Hematopoietic multipotent progenitor cell treated with erythropoietin and hydrocortisone succinate and interleukin-3 and kit ligand, for 8 days (in vitro differentiated cells): ENCODE data around the gene EPN2.

Source experiments
- DNase-seq: peaks from one replicate; pipeline ENCODE4 v3.0.0-alpha.2; 2015

EPN2 gene

DNA sequence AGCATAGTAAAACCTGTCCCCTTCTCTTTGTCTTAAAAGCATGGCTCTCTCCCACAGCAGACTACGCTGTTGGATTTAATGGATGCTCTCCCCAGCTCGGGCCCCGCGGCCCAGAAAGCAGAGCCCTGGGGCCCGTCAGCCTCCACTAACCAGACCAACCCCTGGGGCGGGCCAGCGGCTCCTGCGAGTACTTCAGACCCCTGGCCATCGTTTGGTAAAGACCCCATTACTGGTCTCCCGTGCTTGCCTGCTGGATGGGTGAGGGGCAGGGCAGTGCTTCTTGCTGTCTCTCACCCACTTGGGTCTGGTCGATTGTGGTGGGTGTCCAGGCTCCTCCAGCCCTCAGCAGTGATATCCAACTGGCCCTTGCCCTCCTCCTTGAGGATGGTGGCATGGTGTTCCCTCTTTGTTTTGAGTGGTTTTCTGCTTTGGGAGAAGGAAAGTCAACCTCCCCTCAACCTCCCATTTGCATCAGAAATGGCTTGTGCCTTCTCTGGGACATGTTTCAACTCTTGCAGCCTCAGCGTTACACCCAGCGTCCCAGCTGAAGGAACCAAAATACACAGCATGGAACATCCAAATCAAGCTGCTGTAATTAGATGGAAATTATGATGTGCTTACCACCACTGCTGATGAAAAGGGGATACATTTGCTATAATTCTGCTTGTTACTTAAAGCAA lies 76.0 kb downstream of the EPN2 start:
- DNase-seq, result no peak

DNA sequence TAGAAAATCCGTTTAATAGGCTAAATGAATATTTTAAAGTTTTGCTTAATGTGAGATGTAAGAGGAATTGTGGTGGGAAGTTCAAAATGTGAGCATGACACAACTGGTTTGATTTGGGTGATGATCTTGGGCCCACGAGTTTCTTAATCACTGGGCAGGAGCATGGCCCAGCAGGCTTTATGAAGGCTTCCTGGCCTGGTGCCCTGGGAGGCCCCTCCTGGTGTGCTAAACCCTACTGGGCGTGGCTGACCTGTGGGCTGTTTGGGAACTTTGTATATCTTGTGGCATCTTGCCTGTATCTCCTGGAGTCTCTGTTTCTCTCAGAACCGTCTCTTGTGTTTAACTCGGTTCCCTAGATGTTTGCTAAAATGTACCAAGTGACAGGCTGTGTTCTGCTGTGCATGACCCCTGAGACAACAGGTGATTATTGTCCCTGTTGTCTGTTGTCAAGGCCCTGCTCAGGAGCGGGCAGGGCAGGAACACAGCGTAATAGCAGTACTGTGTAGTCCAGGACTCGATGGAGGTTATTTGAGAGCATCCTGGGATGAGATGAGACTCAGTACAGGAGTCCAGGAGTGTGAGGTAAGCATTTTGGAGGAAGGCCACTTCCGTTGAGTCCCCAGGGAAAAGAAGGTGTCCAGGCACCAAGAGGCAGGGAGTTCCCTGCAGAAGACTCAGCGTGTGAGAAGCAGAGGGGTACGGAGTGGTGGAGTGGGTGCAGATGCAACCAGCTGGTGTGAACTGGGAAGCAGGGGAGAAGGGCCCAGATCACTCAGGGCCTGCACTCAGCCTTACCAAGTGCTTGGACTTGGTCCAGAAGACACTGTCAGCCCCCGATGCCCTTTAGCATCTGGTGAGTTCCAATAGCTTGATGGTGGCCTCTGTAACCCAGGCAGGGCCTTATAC lies 76.8 kb downstream of the EPN2 start:
- no peak for DNase-seq

DNA sequence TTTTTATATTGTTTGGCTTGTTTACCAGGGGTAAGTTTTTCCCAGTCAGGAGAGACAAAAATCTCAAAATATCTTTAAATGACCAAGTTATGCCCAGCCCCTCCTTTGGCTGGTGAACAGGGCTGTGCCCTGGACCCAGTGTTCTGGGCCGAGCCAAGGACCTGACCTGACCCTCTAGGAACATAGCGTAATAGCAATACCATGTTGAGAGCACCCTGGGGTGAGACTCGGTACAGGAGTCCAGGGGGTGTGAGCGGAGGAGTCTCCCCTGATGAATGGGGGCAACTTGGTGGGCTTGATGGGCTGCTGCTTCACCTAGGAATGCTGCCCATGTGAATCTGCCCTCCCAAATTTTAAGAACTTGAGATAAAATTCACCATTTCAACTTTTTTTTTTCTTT lies 77.9 kb downstream of the EPN2 start:
- no peak for DNase-seq

DNA sequence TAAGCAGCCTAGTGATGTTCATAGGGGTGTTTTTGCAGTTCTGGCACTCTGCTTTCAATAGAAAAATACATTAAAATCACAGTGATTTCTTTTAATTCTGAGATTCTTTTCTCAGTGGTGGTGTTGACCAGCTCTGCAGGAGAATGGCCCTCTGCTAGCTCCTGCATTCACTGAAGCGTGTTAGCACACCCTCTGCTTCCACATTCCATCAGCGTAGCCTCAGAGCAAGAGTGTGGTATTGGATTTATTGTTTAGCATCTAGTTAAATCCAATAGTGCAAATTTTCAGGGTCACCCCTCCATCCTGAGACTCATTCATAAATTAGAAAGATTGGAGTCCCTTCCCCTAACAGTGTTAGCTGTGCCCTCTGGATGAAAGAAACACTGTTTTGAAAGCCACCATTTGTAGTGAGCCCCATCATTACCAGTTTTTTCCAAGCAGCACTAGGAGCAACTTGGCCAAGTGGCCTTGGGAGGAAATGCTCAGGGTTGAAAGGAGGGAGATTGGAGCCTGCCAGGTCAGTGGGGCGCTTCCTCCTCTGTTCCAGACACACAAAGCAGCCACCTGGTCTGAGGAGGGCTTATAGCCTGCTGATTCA lies 79.7 kb downstream of the EPN2 start:
- no peak for DNase-seq

DNA sequence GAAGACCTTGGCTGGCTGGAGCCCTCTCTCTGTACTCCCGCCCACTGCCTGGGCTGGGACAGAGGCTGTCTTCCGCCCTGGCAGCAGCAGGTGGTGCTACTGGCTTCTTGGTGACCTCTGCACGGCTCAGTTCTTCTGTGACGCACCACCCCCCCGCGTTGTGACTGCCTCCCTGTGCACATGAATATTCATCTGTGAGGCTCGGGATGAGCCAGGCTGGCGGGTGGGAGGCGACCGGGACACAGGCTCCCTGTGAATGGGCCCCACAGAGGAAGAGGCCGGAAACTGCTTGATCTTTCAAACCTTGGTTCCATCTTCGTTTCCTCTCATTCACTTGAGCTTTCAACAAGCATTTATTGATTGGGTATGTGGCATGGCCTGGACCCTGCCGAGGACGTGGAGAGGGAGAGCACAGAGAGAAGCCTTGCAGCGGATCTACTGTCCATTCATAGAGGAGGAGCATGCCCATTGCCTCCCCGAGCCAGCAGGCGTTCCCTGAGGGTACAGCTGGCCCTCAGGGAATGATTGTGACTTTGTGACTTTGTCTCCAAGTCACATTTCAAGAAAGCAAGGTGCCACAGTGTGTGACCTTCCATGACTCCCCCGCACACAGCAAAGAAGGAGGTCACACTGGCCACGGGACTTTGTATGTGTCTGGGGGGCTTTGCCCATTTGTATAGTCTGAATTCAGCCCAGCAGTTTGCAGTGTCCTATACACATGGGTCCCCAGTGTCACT lies 80.4 kb downstream of the EPN2 start:
- no peak for DNase-seq

DNA sequence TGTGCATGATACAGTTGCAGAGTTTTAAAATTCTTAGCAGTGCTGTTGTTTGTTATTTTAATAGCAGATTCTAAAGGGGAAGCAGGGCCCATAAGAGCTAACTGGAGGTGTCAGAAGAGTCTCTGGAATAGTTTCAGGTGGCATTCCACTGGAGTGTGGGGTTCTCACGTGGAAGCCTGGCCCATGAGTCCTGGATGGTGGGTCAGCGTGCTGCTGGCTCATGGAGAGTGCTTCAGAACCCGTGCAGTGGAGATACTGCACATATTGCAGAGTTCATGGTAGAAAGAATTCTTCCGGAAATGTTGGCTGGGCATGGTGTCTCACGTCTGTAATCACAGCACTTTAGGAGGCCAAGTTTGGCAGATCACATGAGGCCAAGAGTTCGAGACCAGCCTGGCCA lies 81.4 kb downstream of the EPN2 start:
- DNase-seq, result no peak

DNA sequence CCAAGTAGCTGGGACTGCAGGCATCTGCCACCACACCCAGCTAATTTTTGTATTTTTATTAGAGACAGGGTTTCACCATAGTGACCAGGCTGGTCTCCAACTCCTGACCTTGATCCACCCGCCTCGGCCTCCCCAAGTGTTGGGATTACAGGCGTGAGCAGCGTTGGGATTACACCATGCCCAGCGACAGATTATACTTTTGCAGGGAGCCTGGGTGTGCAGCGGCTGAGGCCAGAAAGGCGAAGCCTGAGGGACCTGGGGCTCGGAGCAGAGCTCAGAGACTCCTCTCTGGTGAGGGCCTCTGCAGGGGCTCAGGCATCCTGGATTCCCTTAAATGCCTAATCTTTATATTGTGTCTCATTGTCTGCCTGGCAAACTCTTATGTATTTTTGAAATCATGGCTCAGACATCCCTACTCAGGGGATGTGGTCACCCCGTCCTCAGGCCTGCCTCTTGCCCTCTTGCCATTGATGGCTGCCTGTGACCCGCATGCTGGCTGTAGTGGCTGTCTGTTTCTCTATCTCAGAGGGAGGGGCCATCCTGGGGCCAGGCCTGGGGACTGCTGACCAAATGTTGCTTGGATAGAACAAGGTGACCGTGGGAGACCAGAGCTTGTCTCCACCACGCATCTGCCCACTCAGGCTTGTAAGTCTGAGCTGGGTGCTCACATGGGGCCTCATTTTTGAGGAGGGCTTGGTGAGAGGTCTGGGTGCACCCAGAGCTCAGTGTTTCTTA lies 82.8 kb downstream of the EPN2 start:
- no peak for DNase-seq

DNA sequence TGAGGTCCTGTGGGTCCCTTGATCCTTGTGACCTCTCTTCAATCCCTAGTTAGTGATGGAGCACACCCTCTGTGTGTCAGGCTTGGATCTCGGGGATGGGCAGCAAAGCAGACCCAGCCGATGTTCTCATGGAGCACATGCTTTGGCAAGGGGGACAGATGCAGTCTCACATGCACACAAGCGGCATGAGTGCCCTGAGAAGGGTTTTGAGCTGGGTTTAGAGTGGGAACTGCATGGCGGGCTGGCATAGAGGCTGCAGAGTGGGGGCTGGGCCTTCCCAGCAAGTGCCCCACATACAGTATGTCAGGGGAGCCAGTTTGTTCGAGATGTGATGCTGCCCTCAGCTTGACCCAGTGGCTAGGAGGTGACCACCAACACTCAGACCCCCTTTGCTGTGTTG lies 83.7 kb downstream of the EPN2 start:
- DNase-seq, result no peak

DNA sequence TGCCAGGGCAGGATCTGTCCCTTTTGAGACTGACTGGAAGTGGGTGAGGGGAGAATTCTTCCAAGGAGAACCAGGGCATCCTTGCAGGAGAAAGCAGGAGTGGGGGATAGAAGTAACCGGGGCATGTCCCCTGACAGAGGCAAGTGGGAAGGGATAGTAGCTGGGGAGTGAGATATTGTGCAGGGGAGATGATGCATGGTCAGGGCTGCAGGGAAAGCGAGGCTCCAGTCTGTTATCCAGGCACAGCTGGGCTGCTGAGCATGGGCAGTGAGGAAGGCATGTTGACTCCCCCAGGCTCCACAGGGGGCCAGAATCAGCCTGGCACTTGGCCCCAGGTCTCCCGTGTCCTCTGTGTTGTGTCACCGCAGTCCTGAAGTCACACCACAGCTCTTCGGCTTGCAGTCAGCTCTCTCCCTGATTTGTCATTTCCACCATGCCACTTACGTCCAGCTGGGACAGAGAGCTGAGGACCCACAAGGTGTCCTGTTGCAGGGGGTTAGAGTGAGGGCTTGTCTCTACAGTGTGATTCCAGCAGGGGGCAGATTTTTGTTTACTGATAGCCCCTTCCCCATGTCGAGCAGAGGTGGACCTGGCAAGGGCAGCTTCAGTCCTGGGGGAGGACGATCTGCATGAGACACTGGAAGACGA lies 84.4 kb downstream of the EPN2 start:
- no peak for DNase-seq

DNA sequence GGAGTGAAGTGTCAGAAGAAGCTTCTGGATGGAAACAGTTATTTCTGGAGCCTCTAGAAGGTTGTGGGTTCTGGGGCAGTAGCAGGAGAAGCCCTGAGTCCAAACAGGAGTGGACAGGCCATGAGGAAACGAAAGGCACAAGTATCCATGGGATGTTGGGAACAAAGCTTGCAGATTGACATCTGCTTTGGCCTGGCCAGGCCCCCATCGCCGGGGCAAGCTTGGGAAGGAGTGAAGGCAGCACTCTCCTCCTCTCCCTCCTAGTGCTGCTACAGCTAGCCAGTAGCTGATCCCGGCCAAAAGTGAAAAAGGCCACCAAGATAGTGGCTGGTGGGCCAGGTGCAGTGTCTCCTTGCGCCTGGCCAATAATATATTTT lies 85.0 kb downstream of the EPN2 start:
- DNase-seq, result no peak

DNA sequence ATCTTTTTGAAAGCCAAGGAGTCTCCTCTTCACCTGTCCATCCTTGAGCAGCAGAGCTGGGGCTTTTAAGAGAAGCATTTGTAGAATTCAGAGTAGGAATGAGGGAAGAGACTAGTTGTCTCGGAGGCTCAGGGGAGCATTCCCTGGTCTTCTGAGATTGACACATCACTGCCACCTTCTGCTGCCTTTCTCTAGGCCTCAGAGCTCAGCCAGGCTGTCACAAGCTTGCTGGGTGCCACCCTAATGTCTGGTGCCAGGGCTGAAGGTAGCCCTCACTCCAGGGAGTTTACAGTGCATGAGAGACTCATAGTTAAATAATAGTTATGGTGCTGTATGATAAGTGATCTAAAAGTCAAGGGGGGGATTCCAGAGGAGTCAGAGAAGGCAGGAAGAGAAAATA lies 85.7 kb downstream of the EPN2 start:
- DNase-seq, result no peak

DNA sequence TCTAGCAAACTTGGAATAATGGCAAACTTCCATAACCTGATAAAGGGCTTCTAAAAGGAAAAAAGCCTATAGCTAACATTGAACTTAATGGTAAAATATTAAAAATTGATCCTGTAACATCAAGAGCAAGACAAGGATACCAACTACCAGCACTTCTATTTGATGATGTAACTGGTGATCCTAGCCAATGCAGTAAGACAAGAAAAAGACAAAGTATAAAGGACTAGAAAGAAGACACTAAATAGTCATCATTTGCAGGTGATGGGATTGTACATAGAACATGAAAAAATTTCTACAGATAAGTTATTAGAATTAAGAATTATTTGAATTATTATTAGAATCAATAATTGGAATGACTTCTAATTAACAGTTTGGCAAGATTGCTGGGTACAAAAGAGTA lies 88.4 kb downstream of the EPN2 start:
- no peak for DNase-seq

DNA sequence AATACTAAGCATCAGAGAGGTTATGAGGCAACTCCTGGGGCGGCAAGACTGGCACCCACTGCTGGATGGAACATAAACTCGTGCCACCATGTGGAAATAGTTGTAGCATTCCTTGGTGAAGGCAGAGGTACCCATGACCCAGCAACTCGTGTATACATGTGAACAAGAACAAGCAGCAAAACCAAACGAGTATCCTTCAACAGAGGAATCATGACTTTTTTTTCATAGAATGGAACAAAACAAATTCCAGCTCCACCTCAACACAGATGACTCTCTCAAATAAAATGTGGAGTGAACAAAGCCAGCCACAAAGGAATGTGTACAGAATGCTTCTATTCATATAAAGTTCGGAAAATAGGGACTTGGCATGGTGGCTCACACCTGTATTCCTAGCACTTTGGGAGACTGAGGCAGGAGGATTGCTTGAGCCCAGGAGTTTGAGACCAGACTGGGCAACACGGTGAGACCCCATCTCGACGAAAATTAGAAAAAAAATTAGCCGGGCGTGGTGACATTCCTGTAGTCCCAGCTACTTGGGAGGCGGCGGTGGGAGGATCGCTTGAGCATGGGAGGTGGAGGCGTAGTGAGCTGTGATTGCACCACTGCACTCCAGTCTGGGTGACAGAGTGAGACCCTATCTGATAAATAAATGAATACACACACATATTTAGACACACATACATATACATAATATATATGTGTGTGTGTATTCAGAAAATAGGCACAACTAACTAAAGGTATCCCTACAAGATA lies 90.0 kb downstream of the EPN2 start:
- no peak for DNase-seq

DNA sequence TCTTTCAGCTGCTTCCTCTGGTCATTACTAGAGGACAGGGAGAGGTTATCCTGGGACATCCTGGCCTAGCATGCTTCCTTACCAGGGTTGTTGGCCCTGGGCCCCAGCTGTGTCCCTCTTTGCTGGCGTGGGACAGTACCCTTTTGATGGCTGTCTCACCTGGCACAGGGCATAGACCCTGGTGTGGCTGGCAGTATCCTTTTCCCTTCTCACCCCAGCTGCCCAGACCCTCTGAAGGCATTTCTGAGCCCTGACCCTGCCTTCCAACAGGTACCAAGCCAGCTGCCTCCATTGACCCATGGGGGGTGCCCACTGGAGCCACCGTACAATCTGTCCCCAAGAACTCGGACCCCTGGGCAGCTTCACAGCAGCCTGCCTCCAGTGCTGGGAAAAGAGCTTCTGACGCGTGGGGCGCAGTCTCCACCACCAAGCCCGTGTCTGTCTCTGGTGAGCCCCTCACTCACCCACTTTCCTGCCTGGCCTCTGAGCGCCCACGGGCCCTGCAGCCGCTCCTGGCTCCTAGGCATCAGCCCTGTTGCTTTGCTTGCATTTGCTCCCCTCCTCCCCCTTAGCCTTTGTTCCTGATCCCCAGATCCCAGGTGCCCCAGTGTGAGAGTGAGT lies 91.4 kb downstream of the EPN2 start:
- DNase-seq, result no peak

DNA sequence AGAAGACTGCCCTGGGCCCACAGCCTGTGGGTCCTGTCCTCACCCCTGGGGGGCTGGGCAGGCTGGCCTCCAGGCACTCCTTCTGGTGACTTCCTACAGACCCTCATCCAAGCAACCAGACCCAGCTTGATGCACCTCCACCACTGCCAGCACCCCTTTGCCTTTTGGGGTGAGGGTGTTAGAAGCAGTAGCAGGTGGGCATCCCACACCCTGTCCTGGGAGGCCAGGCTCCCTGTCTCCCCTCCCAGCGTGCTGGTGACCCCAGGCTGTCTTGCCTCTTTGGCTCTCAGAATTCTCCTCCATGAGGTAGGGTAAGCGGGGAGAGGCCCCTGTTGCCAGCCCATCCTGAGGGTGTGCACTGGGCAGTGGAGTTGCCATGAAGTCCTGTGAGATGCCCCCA lies 92.0 kb downstream of the EPN2 start:
- no peak for DNase-seq

DNA sequence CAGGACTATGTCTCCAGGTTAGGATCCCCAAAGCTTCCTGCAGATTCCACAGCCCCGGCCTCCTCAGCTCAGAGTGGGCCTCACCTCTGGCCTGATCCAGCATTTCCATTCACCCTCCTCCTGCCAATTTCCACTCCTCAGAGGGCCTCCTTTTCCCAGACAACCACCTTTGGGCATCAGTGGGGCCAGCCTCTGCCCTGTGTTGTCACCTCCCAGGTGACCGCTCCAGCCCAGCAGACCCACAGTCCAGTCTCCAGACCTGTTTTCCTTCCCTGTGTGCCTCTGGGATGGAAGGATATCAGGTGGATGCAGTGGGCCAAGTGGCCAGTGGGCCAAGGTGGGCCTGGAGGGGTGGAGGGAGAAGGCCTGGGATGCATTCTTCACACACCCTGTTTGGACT lies 92.7 kb downstream of the EPN2 start:
- DNase-seq, result no peak

DNA sequence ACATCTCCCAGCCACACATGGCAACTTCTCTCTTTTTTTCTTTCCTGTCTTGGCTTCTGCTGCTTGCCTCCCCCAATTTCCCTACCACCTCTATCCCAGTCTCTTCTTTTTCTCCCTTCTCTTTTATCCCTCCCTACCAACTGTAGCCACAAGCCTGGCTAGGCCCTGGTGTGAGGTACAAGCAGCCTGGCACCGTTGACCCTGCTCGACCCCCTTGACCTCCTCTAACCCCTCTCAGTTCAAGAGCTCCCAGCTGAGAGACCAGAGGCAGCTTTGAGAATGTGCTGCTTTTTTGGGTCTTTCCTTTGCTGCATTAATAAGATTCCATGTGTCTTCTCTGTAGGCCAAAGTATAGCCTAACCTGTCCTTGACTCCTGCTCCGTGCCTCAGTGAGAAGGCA lies 93.1 kb downstream of the EPN2 start:
- DNase-seq, result no peak

DNA sequence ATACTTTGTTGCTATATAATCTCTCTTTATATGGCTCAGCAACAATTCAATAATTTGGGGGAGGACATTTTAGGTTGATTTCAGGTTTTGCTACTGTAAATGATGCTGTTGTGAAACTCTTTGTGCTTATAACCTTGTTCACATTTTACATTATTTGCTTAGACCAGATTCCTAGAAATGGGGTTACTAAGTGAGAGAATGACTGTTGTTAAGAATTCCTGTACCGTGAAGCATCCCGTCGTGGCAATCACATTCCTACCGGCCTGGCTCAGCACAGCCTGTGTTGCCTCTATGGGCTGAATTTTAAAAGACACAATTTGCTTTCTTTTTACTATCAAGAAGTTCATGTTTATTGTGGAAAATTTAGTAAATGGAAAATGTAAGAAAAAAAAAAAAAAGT lies 94.0 kb downstream of the EPN2 start:
- no peak for DNase-seq

DNA sequence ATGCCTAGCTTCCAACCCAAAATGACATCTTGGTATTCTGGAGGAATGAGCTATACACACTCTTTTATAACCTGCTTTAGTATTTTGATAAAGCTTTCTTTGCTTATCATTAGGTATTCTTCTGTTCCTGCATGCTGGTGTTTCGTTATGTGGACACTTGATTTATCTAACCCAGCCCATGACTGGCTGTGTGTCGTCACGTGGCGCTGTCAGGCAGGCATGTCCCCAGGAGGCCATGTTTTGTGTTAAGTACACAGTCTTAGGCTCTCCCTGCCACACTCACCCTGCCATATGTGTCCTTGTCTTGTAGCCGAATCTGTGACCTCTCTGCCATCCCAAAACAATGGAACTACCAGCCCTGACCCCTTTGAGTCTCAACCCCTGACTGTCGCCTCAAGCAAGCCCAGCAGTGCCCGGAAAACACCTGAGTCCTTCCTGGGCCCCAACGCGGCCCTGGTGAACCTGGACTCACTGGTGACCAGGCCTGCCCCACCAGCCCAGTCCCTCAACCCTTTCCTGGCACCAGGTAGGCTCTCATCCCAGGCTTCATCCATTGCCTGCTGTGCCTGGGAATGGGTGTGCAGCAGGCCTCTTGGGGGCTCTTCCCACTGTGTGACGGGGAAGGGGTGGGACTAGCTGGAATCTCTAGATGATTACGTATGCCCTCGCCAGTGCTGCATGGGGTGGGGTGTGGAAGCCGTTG lies 94.5 kb downstream of the EPN2 start:
- peak; percentile 75 for DNase-seq
